Neural cell (in vitro differentiated cells): ENCODE results near the gene NOP56. TPM values are rescaled to one million over a fixed set of nuclear protein-coding genes. Genes with fewer than 3 reads are reported as not detected.
A peak's percentile ranks its signal among the peaks of the same experiment; 100 is the strongest.

ENCODE experiments used
- H2AFZ ChIP-seq: fragments of 200-600, 300-800 bp; sonication (generic), shearing (Covaris generic); 2 replicates; pipeline ENCODE4 v1.6.0; 2014; ENCODE audit warnings: low read depth, mild to moderate bottlenecking, antibody characterized with exemption, low read length, moderate library complexity
- H3F3A ChIP-seq: fragments of 200-600 bp; shearing (Covaris generic); 2 replicates; pipeline ENCODE4 v1.6.1; 2016; ENCODE audit warnings: mild to moderate bottlenecking, moderate library complexity, mixed read lengths, antibody characterized with exemption, low read length; ENCODE audit not compliant: insufficient read depth, poor library complexity, severe bottlenecking
- H3K27ac ChIP-seq: fragments of 200-600, 300-800 bp; sonication (generic), shearing (Covaris generic); 2 replicates; pipeline ENCODE4 v1.5.1; 2014; ENCODE audit warnings: mild to moderate bottlenecking, low read length, moderate library complexity
- H3K27me3 ChIP-seq: fragments of 300-800, 200-600 bp; sonication (generic), shearing (Covaris generic); 2 replicates; pipeline ENCODE4 v1.6.0; 2014; ENCODE audit warnings: mild to moderate bottlenecking, low read depth, low read length, moderate library complexity; ENCODE audit not compliant: insufficient read depth
- H3K36me3 ChIP-seq: fragments of 300-800, 200-600 bp; sonication (generic), shearing (Covaris generic); 2 replicates; pipeline ENCODE4 v1.5.1; 2014; ENCODE audit warnings: mild to moderate bottlenecking, antibody characterized with exemption, low read length, moderate library complexity; ENCODE audit not compliant: insufficient read depth
- H3K4me2 ChIP-seq: fragments of 300-800, 200-600 bp; sonication (generic), shearing (Covaris generic); 2 replicates; pipeline ENCODE4 v1.6.0; 2014; ENCODE audit warnings: mild to moderate bottlenecking, low read length
- H3K4me3 ChIP-seq: fragments of 300-800, 200-600 bp; sonication (generic), shearing (Covaris generic); 2 replicates; pipeline ENCODE4 v1.5.1; 2014; ENCODE audit warnings: mild to moderate bottlenecking, low read length, moderate library complexity
- H3K79me2 ChIP-seq: fragments of 200-600 bp; shearing (Covaris generic); replicated peaks from 2 replicates; pipeline ENCODE4 v1.6.0; 2014; ENCODE audit warnings: mild to moderate bottlenecking, low read length, moderate library complexity; ENCODE audit not compliant: insufficient read depth
- H3K9ac ChIP-seq: fragments of 300-800, 200-600 bp; sonication (generic), shearing (Covaris generic); 2 replicates; pipeline ENCODE4 v1.6.1; 2016; ENCODE audit warnings: mild to moderate bottlenecking, low read length, mixed read lengths
- H3K9me2 ChIP-seq: fragments of 200-600 bp; shearing (Covaris generic); 2 replicates; pipeline ENCODE4 v1.6.1; 2016; ENCODE audit warnings: mild to moderate bottlenecking, low read length, mixed read lengths; ENCODE audit not compliant: insufficient read depth
- H3K9me3 ChIP-seq: fragments of 200-600, 300-800 bp; sonication (generic), shearing (Covaris generic); 2 replicates; pipeline ENCODE4 v1.6.1; 2016; ENCODE audit warnings: mild to moderate bottlenecking, mixed run types, low read length, moderate library complexity, mixed read lengths
- H4K20me1 ChIP-seq: fragments of 200-600 bp; shearing (Covaris generic); 2 replicates; pipeline ENCODE4 v1.6.1; 2016; ENCODE audit warnings: mild to moderate bottlenecking, mixed run types; ENCODE audit not compliant: insufficient read depth
- CTCF ChIP-seq: fragments of 450-650 bp; IDR thresholded peaks from 2 replicates; pipeline ENCODE4 v1.5.1; 2014; ENCODE audit warnings: antibody characterized with exemption, mild to moderate bottlenecking, moderate library complexity; ENCODE audit not compliant: poor library complexity, severe bottlenecking
- EP300 ChIP-seq: fragments of 450-650 bp; conservative IDR thresholded peaks from 2 replicates; pipeline ENCODE4 v1.6.1; 2014; ENCODE audit warnings: antibody characterized with exemption, mild to moderate bottlenecking, moderate library complexity; ENCODE audit not compliant: poor library complexity, severe bottlenecking
- EZH2 ChIP-seq: fragments of 200-600, 300-800 bp; shearing (Covaris generic), sonication (generic); IDR thresholded peaks from 2 replicates; pipeline ENCODE4 v1.6.1; 2014; ENCODE audit warnings: antibody characterized with exemption, low read length, borderline replicate concordance, mild to moderate bottlenecking; ENCODE audit not compliant: insufficient read depth, poor library complexity, severe bottlenecking
- MXI1 ChIP-seq: fragments of 450-650 bp; conservative IDR thresholded peaks from 2 replicates; pipeline ENCODE4 v1.6.1; 2014; ENCODE audit warnings: antibody characterized with exemption, mild to moderate bottlenecking; ENCODE audit not compliant: poor library complexity, severe bottlenecking
- POLR2AphosphoS5 ChIP-seq: IDR thresholded peaks from 2 replicates; pipeline ENCODE4 v1.6.1; 2012
- RAD21 ChIP-seq: fragments of 450-650 bp; conservative IDR thresholded peaks from 2 replicates; pipeline ENCODE4 v1.6.1; 2014; ENCODE audit warnings: antibody characterized with exemption, mild to moderate bottlenecking, moderate library complexity
- REST ChIP-seq: IDR thresholded peaks from 2 replicates; pipeline ENCODE4 v1.6.1; 2012; ENCODE audit warnings: borderline replicate concordance
- SMC3 ChIP-seq: fragments of 450-650 bp; conservative IDR thresholded peaks from 2 replicates; pipeline ENCODE4 v1.6.1; 2014; ENCODE audit warnings: antibody characterized with exemption, mild to moderate bottlenecking, moderate library complexity; ENCODE audit not compliant: poor library complexity
- TAF1 ChIP-seq: IDR thresholded peaks from 2 replicates; pipeline ENCODE4 v1.6.1; 2012; ENCODE audit warnings: low read depth
- polyA minus RNA-seq: library from RNA; depleted of rRNA, polyadenylated mRNA; stranded (reverse); fragments of >200 nt; gene quantifications from 2 replicates; pipeline ENCODE4 v1.2.3, GENCODE V29; 2014
- polyA plus RNA-seq: library from polyadenylated mRNA; depleted of rRNA; stranded (reverse); fragments of >200 nt; gene quantifications from 2 replicates; pipeline ENCODE4 v1.2.3, GENCODE V29; 2014

Gene NOP56
- polyA plus RNA-seq (184 and 188 TPM in 2 replicates), polyA minus RNA-seq (126 and 134 TPM in 2 replicates)

- H3F3A ChIP-seq = no peaks in the 10 kb centered on the region
- peaks cover 18% of the 10 kb centered on the region for H3K79me2 ChIP-seq
- peak within 1 kb of the TSS; percentile 83 for H3K27ac ChIP-seq
- no peaks in the 10 kb centered on the region for H3K9me3 ChIP-seq
- TF ChIP-seq POLR2AphosphoS5 (peak; percentile 96), RAD21 (peak; percentile 28), TAF1 (peak; percentile 98), CTCF (no peak), REST (peak; percentile 93), SMC3 (peak; percentile 11), MXI1 (no peak), EP300 (no peak), EZH2 (no peak)
- no peaks in the 10 kb centered on the region for H3K27me3 ChIP-seq
- peak within 1 kb of the TSS; percentile 92 for H3K4me2 ChIP-seq
- H3K9ac ChIP-seq = peak within 1 kb of the TSS; percentile 89
- no peaks in the 10 kb centered on the region for H3K9me2 ChIP-seq
- H3K4me3 ChIP-seq = peak within 1 kb of the TSS; percentile 85
- peaks cover 5% of the 10 kb centered on the region for H4K20me1 ChIP-seq
- H3K36me3 ChIP-seq = peaks cover 6% of the 10 kb centered on the region
- H2AFZ ChIP-seq = peak within 1 kb of the TSS; percentile 94
These were observed at the start of gene NOP56 for GRCh38 chr20:2651772-2652723. Gene NOP56, plus strand, starts transcription at chr20:2652632. Its CDS starts 29 bp downstream, at chr20:2652661.

GRCh38 chr20:2602746-2603145, 49.7 kb upstream of the NOP56 start:
- no peaks in the 10 kb centered on the region for H3F3A ChIP-seq
- H3K27ac ChIP-seq = no peak overlapping the region
- no peak overlapping the region for H3K4me2 ChIP-seq
- no peak overlapping the region for H3K9ac ChIP-seq
- TF ChIP-seq POLR2AphosphoS5 (no peak), TAF1 (no peak), REST (no peak), RAD21 (no peak), SMC3 (no peak), EP300 (no peak), EZH2 (no peak), CTCF (no peak), MXI1 (no peak)
- no peaks in the 10 kb centered on the region for H4K20me1 ChIP-seq
- no peaks in the 10 kb centered on the region for H3K36me3 ChIP-seq
- no peak overlapping the region for H3K4me3 ChIP-seq
- H3K27me3 ChIP-seq = no peaks in the 10 kb centered on the region
- H2AFZ ChIP-seq = no peak overlapping the region
- H3K79me2 ChIP-seq = no peaks in the 10 kb centered on the region
- no peaks in the 10 kb centered on the region for H3K9me3 ChIP-seq
- no peaks in the 10 kb centered on the region for H3K9me2 ChIP-seq
